HepG2 (cell line): ENCODE results near the gene ZFPM1. TPM values are rescaled to one million over a fixed set of nuclear protein-coding genes. Genes with fewer than 3 reads are reported as not detected.

Experiments used
- AGO2 ChIP-seq: fragments of 200-400 bp; formaldehyde crosslinking; optimal IDR thresholded peaks from 2 replicates; pipeline ENCODE3; 2017; ENCODE audit warnings: mild to moderate bottlenecking, low read depth, low read length, moderate library complexity
- CEBPZ ChIP-seq: IDR thresholded peaks from 2 replicates; pipeline ENCODE4 v1.6.1; 2012; ENCODE audit warnings: low read length, improper control_type of control experiment
- GLI4 ChIP-seq: sonication (generic); formaldehyde crosslinking; IDR thresholded peaks from 2 replicates; pipeline ENCODE4 v1.5.1; 2020; ENCODE audit warnings: missing genetic modification reagents, mild to moderate bottlenecking, moderate library complexity, borderline replicate concordance
- GTF3A ChIP-seq: sonication (generic); formaldehyde crosslinking; conservative IDR thresholded peaks from 2 replicates; pipeline ENCODE4 v1.4.0; 2020; ENCODE audit warnings: mild to moderate bottlenecking, missing genetic modification reagents
- KMT2A ChIP-seq: sonication (generic); formaldehyde crosslinking; IDR thresholded peaks from 2 replicates; pipeline ENCODE4 v1.4.0; 2020; ENCODE audit warnings: missing genetic modification reagents
- MATR3 ChIP-seq: sonication (generic); formaldehyde crosslinking; IDR thresholded peaks from 2 replicates; pipeline ENCODE4 v1.4.0; 2020; ENCODE audit warnings: missing genetic modification reagents
- MBD4 ChIP-seq: IDR thresholded peaks from 2 replicates; pipeline ENCODE4 v1.6.1; 2012; ENCODE audit warnings: low read length, inconsistent platforms, borderline replicate concordance
- TCF7 ChIP-seq: sonication (generic); IDR thresholded peaks from 2 replicates; pipeline ENCODE4 v1.6.1; 2016; ENCODE audit warnings: antibody characterized with exemption, low read depth
- XBP1 ChIP-seq: sonication (generic); formaldehyde crosslinking; IDR thresholded peaks from 2 replicates; pipeline ENCODE4 v1.5.0; 2020; ENCODE audit warnings: missing genetic modification reagents
- ZNF263 ChIP-seq: sonication (generic); formaldehyde crosslinking; IDR thresholded peaks from 2 replicates; pipeline ENCODE4 v1.4.0; 2020; ENCODE audit warnings: missing genetic modification reagents
- ZNF274 ChIP-seq: sonication (generic); formaldehyde crosslinking; IDR thresholded peaks from 2 replicates; pipeline ENCODE4 v1.5.1; 2020; ENCODE audit warnings: mild to moderate bottlenecking, missing genetic modification reagents
- ZNF280D ChIP-seq: sonication (generic); formaldehyde crosslinking; IDR thresholded peaks from 2 replicates; pipeline ENCODE4 v1.5.1; 2020; ENCODE audit warnings: mild to moderate bottlenecking, missing genetic modification reagents
- polyA plus RNA-seq, 8 experiments: library from polyadenylated mRNA; depleted of rRNA in 3 of 8; stranded (reverse) in 7 of 8; unstranded in 1 of 8; fragments of >200 nt; fragmentation: Illumina TruSeq in 4 of 8; extraction: Trizol in 4 of 8; gene quantifications; 2 replicates each; pipeline versions ENCODE4 v1.2.1 to v1.2.3, GENCODE V29; 2011 to 2016; ENCODE audit warnings: low read depth in 4 of 8, missing spikeins in 1 of 8, mixed read lengths in 1 of 8; ENCODE audit not compliant: insufficient read depth in 1 of 8
- total RNA-seq, 5 experiments: library from RNA; depleted of rRNA; stranded (reverse); fragments of >200 nt; fragmentation: Illumina TruSeq; extraction: Trizol; gene quantifications; 2 replicates each; pipeline ENCODE4 v1.2.3, GENCODE V29; 2016; ENCODE audit warnings: low read depth in 1 of 5
- TF ChIP-seq, protein P1 (sequence below): sonication (generic); formaldehyde crosslinking; IDR thresholded peaks from 2 replicates; pipeline ENCODE4 v1.8.0; 2022; ENCODE audit warnings: missing genetic modification reagents, mild to moderate bottlenecking, borderline replicate concordance
- TF ChIP-seq, protein P2 (sequence below), 2 experiments: sonication (generic) in 1 of 2; formaldehyde crosslinking in 1 of 2; IDR thresholded peaks; 2 replicates each; pipeline versions ENCODE4 v1.4.0 to v1.6.1; 2016 to 2020; ENCODE audit warnings: borderline replicate concordance in 1 of 2, low read depth in 1 of 2, mild to moderate bottlenecking in 1 of 2, missing genetic modification reagents in 1 of 2

ZFPM1 gene
- total and polyA plus RNA-seq, 2 of the 13 experiments (the other 11 are each of a cell fraction or from before 2014, with no cell fraction given) = 1.3 to 3.8 TPM

- TF ChIP-seq XBP1 (CRISPR knock-in tag) (no peak), CEBPZ (no peak), MATR3 (CRISPR knock-in tag) (0 out of 2 replicates have a peak, but pooled peaks have one; percentile 36), AGO2 (peak; percentile 88), ZNF263 (CRISPR knock-in tag) (no peak; the same call in 1 of the 2 replicates), KMT2A (CRISPR knock-in tag) (0 out of 2 replicates have a peak, but pooled peaks have one; percentile 40), TCF7 (no peak), GTF3A (no peak), MBD4 (no peak), ZNF280D (CRISPR knock-in tag) (peak; percentile 82; the same call in 1 of the 2 replicates), GLI4 (no peak), ZNF274 (CRISPR knock-in tag) (no peak)
- TF ChIP-seq, protein P1, sequence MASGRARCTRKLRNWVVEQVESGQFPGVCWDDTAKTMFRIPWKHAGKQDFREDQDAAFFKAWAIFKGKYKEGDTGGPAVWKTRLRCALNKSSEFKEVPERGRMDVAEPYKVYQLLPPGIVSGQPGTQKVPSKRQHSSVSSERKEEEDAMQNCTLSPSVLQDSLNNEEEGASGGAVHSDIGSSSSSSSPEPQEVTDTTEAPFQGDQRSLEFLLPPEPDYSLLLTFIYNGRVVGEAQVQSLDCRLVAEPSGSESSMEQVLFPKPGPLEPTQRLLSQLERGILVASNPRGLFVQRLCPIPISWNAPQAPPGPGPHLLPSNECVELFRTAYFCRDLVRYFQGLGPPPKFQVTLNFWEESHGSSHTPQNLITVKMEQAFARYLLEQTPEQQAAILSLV (CRISPR knock-in tag) = 0 out of 2 replicates have a peak, but pooled peaks have one; percentile 24
- TF ChIP-seq, protein P2, sequence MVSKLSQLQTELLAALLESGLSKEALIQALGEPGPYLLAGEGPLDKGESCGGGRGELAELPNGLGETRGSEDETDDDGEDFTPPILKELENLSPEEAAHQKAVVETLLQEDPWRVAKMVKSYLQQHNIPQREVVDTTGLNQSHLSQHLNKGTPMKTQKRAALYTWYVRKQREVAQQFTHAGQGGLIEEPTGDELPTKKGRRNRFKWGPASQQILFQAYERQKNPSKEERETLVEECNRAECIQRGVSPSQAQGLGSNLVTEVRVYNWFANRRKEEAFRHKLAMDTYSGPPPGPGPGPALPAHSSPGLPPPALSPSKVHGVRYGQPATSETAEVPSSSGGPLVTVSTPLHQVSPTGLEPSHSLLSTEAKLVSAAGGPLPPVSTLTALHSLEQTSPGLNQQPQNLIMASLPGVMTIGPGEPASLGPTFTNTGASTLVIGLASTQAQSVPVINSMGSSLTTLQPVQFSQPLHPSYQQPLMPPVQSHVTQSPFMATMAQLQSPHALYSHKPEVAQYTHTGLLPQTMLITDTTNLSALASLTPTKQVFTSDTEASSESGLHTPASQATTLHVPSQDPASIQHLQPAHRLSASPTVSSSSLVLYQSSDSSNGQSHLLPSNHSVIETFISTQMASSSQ (IDR thresholded peaks at IDR 0.05; ENCODE audit: low read depth) = no peak
- TF ChIP-seq, protein P2 (CRISPR knock-in tag; IDR thresholded peaks at IDR 0.05; ENCODE audit: borderline replicate concordance) = no peak
These were observed 74.3 kb downstream of the ZFPM1 start (continued) for GRCh38 chr16:88527186-88527936.
